Neural crest cell (in vitro differentiated cells): ENCODE data around the gene GCM1. TPM values are rescaled to one million over a fixed set of nuclear protein-coding genes. Genes with fewer than 3 reads are reported as not detected.

ENCODE experiments used
- DNase-seq: peaks from one replicate; pipeline ENCODE4 v3.0.0; 2021; ENCODE audit warnings: low read depth, mixed read lengths, low spot score
- H3K27ac Mint-ChIP-seq: one replicate; pipeline ENCODE4 v1.8.0; 2021; ENCODE audit warnings: mild to moderate bottlenecking, mixed read lengths; ENCODE audit not compliant: unreplicated experiment
- H3K27me3 Mint-ChIP-seq: 2 replicates; pipeline ENCODE4 v1.8.0; 2021; ENCODE audit warnings: low read depth, mild to moderate bottlenecking, mixed read lengths
- H3K36me3 Mint-ChIP-seq: 2 replicates; pipeline ENCODE4 v1.8.0; 2021; ENCODE audit warnings: low read depth, mild to moderate bottlenecking, mixed read lengths
- H3K4me1 Mint-ChIP-seq: 2 replicates; pipeline ENCODE4 v1.8.0; 2021; ENCODE audit warnings: mixed read lengths
- H3K4me3 Mint-ChIP-seq: one replicate; pipeline ENCODE4 v1.8.0; 2021; ENCODE audit warnings: mild to moderate bottlenecking, mixed read lengths
- H3K9me3 Mint-ChIP-seq: 2 replicates; pipeline ENCODE4 v1.8.0; 2021; ENCODE audit warnings: mixed read lengths
- CTCF ChIP-seq: fragments of 200-600 bp; sonication (generic); conservative IDR thresholded peaks from 2 replicates; pipeline ENCODE4 v1.5.0; 2021; ENCODE audit warnings: antibody characterized with exemption, mild to moderate bottlenecking
- total RNA-seq: library from RNA; stranded (reverse); gene quantifications from 2 replicates; pipeline ENCODE4 v1.2.1, GENCODE V29; 2021

Gene GCM1
- total RNA-seq, 1 donor from 2014 or later: 0.16 TPM

- no peak for TF ChIP-seq CTCF
- Mint-ChIP-seq H3K27ac (no peak overlapping the region), H3K4me3 (no peak overlapping the region), H3K36me3 (no peaks in the 10 kb centered on the region), H3K27me3 (no peaks in the 10 kb centered on the region), H3K4me1 (no peaks in the 10 kb centered on the region), H3K9me3 (no peaks in the 10 kb centered on the region)
- DNase-seq: no peak
These were observed 12.5 kb downstream of the GCM1 start for GRCh38 chr6:53136000-53136609.

- H3K36me3 Mint-ChIP-seq: no peaks in the 10 kb centered on the region
- H3K4me3 Mint-ChIP-seq: no peak overlapping the region
- H3K4me1 Mint-ChIP-seq: no peaks in the 10 kb centered on the region
- TF ChIP-seq CTCF: no peak
- DNase-seq: no peak
- H3K27me3 Mint-ChIP-seq: peaks cover 5% of the 10 kb centered on the region
- no peak overlapping the region for H3K27ac Mint-ChIP-seq
- no peaks in the 10 kb centered on the region for H3K9me3 Mint-ChIP-seq
These were observed 13.9 kb downstream of the GCM1 start for GRCh38 chr6:53134601-53135235.

GRCh38 chr6:53133961-53134360 lies 14.7 kb downstream of the GCM1 start:
- Mint-ChIP-seq H3K27ac (no peak overlapping the region), H3K4me1 (no peaks in the 10 kb centered on the region), H3K9me3 (no peaks in the 10 kb centered on the region), H3K27me3 (peaks cover 6% of the 10 kb centered on the region), H3K36me3 (no peaks in the 10 kb centered on the region), H3K4me3 (no peak overlapping the region)
- no peak for DNase-seq
- TF ChIP-seq CTCF: no peak

- no peak for TF ChIP-seq CTCF
- no peak for DNase-seq
- H3K4me3 Mint-ChIP-seq: no peak overlapping the region
- H3K9me3 Mint-ChIP-seq: no peaks in the 10 kb centered on the region
- H3K4me1 Mint-ChIP-seq: no peaks in the 10 kb centered on the region
- H3K27me3 Mint-ChIP-seq: peaks cover 15% of the 10 kb centered on the region
- no peak overlapping the region for H3K27ac Mint-ChIP-seq
- no peaks in the 10 kb centered on the region for H3K36me3 Mint-ChIP-seq
These were observed 17.9 kb downstream of the GCM1 start for GRCh38 chr6:53130569-53131290.

GRCh38 chr6:53128842-53129241 lies 19.8 kb downstream of the GCM1 start:
- no peak for DNase-seq
- Mint-ChIP-seq H3K4me3 (no peak overlapping the region), H3K9me3 (no peaks in the 10 kb centered on the region), H3K27ac (no peak overlapping the region), H3K36me3 (no peaks in the 10 kb centered on the region), H3K27me3 (peaks cover 15% of the 10 kb centered on the region), H3K4me1 (no peaks in the 10 kb centered on the region)
- TF ChIP-seq CTCF: no peak
